Measurements from ENCODE around the gene SST. TPM values are rescaled to one million over a fixed set of nuclear protein-coding genes. Genes with fewer than 3 reads are reported as not detected.
"Not testable (repeated sequence)": the region's sequence is repeated elsewhere in the genome, so short reads cannot be mapped to it uniquely, and the experiment has no call there.

Gene SST
- polyA plus RNA-seq, 1 experiment, result 0.15 TPM

- no peak for DNase-seq (ENCODE audit: low read depth)
- TF ChIP-seq, protein P1, sequence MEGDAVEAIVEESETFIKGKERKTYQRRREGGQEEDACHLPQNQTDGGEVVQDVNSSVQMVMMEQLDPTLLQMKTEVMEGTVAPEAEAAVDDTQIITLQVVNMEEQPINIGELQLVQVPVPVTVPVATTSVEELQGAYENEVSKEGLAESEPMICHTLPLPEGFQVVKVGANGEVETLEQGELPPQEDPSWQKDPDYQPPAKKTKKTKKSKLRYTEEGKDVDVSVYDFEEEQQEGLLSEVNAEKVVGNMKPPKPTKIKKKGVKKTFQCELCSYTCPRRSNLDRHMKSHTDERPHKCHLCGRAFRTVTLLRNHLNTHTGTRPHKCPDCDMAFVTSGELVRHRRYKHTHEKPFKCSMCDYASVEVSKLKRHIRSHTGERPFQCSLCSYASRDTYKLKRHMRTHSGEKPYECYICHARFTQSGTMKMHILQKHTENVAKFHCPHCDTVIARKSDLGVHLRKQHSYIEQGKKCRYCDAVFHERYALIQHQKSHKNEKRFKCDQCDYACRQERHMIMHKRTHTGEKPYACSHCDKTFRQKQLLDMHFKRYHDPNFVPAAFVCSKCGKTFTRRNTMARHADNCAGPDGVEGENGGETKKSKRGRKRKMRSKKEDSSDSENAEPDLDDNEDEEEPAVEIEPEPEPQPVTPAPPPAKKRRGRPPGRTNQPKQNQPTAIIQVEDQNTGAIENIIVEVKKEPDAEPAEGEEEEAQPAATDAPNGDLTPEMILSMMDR (IDR thresholded peaks at IDR 0.05; ENCODE audit: insufficient read depth, low read depth, low read length), result no peak
- ChIA-PET CTCF (interaction anchor here (0.7 to 1.1 kb wide), 5 partner anchors 10 to 328 kb away, joined by 3 to 4 read pairs (median 3); no protein-coding TSS in a partner anchor), POLR2A (no interaction called here)
- Histone ChIP-seq H3K36me3 (ENCODE audit: control insufficient read depth, insufficient read depth, low read length) (no peaks in the 10 kb centered on the region), H3K4me3 (ENCODE audit: low read depth, low read length) (no peak overlapping the region), H3K27me3 (ENCODE audit: control insufficient read depth, insufficient read depth, low read length) (peaks cover 4% of the 10 kb centered on the region)
Measured at GRCh38 chr3:187646906-187647660, 23.1 kb downstream of the SST start.

DNA sequence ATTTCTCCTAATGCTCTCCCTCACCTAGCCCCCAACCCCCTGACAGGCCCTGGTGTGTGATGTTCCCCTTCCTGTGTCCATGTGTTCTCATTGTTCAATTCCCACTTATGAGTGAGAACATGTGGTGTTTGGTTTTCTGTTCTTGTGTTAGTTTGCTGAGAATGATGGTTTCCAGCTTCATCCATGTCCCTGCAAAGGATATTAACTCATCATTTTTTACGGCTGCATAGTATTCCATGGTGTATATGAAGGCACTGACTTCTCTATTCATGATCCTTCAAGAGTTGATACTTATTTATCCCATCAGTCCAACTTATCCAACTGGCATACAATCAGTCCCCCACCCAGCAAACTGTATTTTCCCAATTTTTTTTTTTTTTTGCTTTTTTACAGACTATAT is 24.8 kb downstream of the SST start:
- CTCF ChIA-PET; H3K4me3 ChIP-seq (ENCODE audit: low read depth, low read length); H3K36me3 ChIP-seq (ENCODE audit: control insufficient read depth, insufficient read depth, low read length); H3K27me3 ChIP-seq (ENCODE audit: control insufficient read depth, insufficient read depth, low read length); DNase-seq (ENCODE audit: low read depth); POLR2A ChIA-PET: not testable (repeated sequence)

DNA sequence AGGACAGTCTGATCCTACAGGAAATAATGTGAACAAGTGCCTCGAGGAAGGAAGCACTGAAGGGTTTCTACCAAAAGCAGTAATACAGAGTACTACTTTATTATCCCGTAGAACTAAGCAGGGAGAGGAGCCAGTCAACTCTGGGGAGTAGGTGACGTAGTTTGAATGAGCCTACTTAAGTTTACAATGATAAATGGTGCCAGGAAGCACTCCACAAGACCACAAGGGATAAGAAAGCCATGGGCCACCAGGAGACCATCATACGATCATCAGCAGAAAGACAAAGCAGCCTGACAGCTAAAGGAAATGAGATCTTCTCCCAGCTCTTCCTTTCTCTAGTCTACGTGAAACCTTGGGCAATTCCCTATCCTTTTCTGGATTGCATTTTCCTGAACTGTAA is 27.3 kb downstream of the SST start:
- H3K36me3 ChIP-seq (ENCODE audit: control insufficient read depth, insufficient read depth, low read length), result no peaks in the 10 kb centered on the region
- TF ChIP-seq, protein P1 (IDR thresholded peaks at IDR 0.05; ENCODE audit: insufficient read depth, low read depth, low read length), result no peak
- no peak for DNase-seq (ENCODE audit: low read depth)
- ChIA-PET CTCF (interaction anchor here (1.2 kb wide), 1 partner anchor 324 kb away, joined by 3 read pairs; no protein-coding TSS in a partner anchor), POLR2A (no interaction called here)
- H3K27me3 ChIP-seq (ENCODE audit: control insufficient read depth, insufficient read depth, low read length), result no peaks in the 10 kb centered on the region
- no peak overlapping the region for H3K4me3 ChIP-seq (ENCODE audit: low read depth, low read length)

DNA sequence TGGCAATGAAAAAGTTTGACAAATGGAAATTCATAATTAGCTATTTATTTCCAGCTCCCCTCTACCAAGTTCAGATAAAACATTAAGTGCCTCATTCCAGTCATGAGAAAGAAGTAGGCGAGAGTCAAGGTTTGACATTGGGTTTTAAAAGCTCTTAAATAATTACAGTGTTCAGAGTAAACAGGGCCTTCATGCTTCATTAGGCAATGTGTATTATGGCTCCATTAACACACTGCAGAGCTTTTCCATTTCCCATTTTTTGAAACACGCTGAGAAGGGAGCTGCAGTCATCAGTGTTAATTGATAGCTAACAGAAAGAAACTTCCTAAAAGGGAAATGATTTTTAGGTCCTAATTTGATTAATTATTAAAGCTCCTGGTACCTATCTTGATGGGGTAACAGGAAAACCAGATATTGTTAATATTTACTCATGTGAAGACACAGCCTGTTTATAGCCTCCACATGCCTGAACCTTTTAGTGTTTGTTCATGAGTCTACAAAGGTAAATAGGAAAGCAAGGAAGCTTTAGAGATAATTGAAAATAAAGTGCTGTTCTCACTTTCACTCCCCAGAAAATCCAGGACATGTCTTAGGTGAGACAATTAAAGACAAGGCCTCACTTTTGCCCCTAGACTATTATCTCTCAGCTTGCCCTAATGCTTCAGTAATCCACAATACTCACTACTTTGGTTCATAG is 28.7 kb downstream of the SST start:
- H3K36me3 ChIP-seq (ENCODE audit: control insufficient read depth, insufficient read depth, low read length), result no peaks in the 10 kb centered on the region
- no peak for DNase-seq (ENCODE audit: low read depth)
- TF ChIP-seq, protein P1 (IDR thresholded peaks at IDR 0.05; ENCODE audit: insufficient read depth, low read depth, low read length), result no peak
- ChIA-PET CTCF (interaction anchor here (0.7 to 1.5 kb wide), 7 partner anchors 9 to 322 kb away, joined by 3 to 4 read pairs (median 3); no protein-coding TSS in a partner anchor), POLR2A (interaction anchor here (0.6 kb wide), 2 partner anchors 107 to 424 kb away, joined by 3 to 5 read pairs; no protein-coding TSS in a partner anchor)
- no peaks in the 10 kb centered on the region for H3K27me3 ChIP-seq (ENCODE audit: control insufficient read depth, insufficient read depth, low read length)
- no peak overlapping the region for H3K4me3 ChIP-seq (ENCODE audit: low read depth, low read length)

- ChIA-PET CTCF (interaction anchor here (0.7 to 1.5 kb wide), 3 partner anchors 15 to 26 kb away, joined by 3 to 4 read pairs (median 3); no protein-coding TSS in a partner anchor), POLR2A (interaction anchor here (0.6 kb wide), 1 partner anchor 106 kb away, joined by 5 read pairs; no protein-coding TSS in a partner anchor)
- Histone ChIP-seq H3K36me3 (ENCODE audit: control insufficient read depth, insufficient read depth, low read length) (no peaks in the 10 kb centered on the region), H3K27me3 (ENCODE audit: control insufficient read depth, insufficient read depth, low read length) (no peaks in the 10 kb centered on the region), H3K4me3 (ENCODE audit: low read depth, low read length) (no peak overlapping the region)
- TF ChIP-seq, protein P1 (IDR thresholded peaks at IDR 0.05; ENCODE audit: insufficient read depth, low read depth, low read length), result no peak
- DNase-seq (ENCODE audit: low read depth), result no peak
Measured at GRCh38 chr3:187640569-187641059, 29.6 kb downstream of the SST start.
